22Rv1 (cell line): ENCODE results near the gene IL2RA.

Source experiments
- CTCF ChIP-seq: fragments of 450-650 bp; IDR thresholded peaks from 2 replicates; pipeline ENCODE4 v1.5.1; 2017; ENCODE audit warnings: mild to moderate bottlenecking
- ZFX ChIP-seq: fragments of 450-650 bp; IDR thresholded peaks from 2 replicates; pipeline ENCODE4 v1.6.1; 2017; ENCODE audit warnings: antibody characterized with exemption, borderline replicate concordance

DNA sequence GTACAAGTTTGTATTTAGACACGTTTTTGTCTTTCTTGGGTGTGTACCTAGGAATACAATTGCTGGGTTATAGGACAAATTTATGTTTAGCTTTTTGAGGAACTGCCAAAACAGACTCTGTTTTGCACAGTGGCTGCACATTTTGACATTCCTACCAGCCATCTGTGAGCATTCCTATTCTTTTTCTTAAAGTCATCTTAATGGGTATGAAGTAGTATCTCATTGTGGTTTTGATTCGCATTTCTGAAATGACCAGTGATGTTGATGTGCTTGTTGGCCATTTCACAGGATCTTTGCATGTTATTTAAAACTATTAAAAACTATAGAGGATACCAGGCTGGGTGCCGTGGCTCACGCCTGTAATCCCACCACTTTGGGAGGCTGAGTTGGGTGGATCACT, 52.2 kb downstream of the IL2RA start:
- TF ChIP-seq CTCF: no peak
- TF ChIP-seq ZFX: no peak
